ENCODE results near the gene BCAS3.
"Not testable (repeated sequence)": the region's sequence is repeated elsewhere in the genome, so short reads cannot be mapped to it uniquely, and the experiment has no call there.

Gene BCAS3

DNA sequence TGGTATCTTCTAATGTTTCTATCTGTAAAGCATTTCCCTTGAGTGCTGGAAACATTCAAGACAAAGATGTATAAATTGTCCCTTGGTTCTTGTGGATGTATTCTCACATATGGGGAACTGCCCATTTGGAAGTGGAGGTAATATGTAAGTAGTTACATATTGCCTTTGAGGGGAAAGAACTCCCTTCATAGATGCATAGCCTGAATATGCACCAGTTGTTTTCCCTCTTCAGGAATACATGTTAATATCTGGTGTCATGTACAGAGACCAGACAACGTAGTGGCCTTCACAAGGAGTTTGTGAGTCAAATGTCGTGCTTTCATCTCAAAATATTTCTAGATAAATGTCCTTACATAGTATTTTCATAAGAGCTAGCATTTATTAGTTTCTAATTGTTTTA, 213.5 kb downstream of the BCAS3 start:
- no peak for DNase-seq

DNA sequence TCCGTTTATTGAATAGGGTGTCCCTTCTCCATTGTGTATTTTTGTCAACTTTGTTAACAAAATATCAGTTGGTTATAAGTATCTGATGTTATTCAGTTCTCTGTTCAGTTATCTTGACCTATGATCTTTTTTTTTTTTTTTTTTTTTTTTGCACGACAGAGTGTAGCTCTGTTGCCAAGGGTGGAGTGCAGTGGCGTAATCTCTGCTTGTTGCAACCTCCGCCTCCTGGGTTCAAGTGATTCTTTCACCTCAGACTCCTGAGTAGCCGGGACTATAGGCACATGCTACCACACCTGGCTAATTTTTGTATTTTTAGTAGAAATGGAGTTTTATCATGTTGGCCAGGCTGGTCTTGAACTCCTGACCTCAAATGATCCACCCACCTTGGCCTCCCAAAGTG, 215.8 kb downstream of the BCAS3 start:
- DNase-seq, result no peak

DNA sequence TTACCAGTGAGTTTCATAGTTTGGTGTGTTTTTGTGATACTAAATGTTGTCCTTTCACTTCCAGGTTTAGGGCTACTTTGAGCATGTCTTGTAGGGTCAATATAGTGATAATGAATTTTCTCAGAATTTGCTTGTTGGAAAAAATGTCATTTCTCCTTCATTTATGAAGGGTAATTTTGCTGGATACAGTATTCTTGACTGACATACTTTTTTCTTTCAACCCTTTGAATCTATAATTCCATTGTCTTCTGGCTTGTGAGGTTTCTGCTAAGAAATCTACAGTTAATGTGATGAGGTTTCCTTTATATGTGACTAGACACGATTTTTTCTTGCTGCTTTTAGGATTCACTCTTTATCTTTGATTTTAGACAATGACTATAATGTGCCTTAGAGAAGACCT, 219.3 kb downstream of the BCAS3 start:
- no peak for DNase-seq

DNA sequence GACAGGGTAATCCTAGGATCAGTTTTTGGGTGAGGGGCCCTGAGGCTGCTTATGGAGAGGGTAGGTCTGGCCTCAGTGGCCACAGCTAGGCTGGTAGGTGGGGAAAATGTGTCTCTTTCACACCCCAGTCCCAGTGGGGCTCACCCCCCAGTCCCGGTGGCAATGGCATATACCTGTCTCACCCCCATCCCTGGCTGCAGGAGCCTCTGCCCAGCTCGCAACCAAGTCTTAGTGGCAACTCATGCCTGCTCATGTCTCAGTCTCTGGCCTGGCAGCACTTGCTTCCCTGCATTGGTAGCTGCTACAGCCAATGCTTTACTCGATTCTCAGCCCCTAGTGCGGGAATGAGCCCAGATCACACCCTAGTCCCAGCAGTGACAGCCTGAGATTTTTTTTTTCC, 221.5 kb downstream of the BCAS3 start:
- DNase-seq, result no peak

DNA sequence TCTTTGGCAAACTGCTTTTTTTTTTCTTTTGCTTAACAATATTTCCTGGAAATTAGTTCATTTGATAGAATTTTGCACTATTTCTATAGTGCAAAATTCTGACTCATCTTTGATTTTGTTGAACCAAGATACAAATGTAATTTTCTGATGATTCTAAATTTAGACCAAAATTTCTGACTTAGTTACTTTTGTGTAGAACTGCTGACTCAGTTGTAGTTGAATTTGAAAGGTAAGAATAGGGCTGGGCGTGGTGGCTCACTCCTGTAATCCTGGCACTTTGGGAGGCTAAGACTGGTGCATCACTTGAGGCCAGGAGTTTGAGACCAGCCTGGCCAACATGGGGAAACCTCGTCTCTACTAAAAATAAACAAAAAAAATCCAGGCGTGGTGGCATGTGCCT, 223.0 kb downstream of the BCAS3 start:
- no peak for DNase-seq

DNA sequence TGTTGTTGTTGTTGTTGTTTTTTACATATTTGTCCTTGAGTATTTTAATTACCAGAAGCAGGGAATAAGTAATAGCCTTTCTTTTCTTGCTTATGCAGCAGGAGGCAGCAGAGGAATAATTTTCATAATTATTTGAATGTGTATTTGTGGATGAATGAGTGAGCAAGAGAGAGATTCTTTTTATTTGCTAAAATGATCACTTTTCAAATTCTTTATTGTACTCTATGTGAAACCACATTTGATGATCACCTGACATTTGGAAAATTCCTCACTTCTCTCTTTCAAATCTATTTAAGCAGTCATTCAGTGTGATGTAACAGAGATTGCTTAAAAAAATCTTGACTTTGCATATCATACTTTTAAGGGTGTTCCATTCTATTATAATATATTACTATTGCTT, 223.6 kb downstream of the BCAS3 start:
- no peak for DNase-seq

DNA sequence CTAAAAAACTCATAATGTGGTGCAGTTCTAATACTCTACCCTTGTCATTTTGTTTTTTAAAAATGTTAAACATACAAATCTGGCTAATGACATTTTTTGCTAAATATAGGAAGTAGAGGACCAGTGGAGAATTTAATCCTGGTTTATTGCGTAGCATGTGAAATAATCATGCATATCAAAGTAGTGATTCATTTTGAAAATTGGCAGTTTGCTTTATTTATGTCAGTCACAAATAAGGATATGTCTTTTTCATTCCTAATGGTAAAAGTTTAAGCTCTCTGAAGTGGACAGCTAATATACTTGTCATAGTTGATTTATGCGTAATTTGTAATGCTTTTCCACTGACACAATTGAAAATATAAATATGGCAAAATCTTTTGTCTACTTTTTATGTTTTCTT, 224.2 kb downstream of the BCAS3 start:
- no peak for DNase-seq

DNA sequence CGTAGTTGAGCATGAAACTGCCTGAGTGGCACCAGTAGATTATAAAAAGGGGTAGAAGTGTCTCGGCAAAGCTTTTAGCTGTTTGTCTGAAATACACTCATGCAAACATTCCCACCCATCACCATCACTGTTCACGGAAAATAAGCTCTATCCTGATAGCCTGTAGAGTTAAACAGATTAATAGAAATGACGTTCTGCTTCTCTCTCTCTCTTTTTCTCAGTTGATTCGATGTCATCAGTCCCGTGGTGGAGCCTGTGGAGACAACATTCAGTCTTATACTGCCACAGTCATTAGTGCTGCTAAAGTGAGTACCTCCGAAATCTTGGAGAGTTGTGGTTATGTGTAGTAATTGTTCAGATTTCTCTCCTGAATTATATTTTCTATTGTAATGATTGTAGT, 224.7 kb downstream of the BCAS3 start:
- no peak for DNase-seq

DNA sequence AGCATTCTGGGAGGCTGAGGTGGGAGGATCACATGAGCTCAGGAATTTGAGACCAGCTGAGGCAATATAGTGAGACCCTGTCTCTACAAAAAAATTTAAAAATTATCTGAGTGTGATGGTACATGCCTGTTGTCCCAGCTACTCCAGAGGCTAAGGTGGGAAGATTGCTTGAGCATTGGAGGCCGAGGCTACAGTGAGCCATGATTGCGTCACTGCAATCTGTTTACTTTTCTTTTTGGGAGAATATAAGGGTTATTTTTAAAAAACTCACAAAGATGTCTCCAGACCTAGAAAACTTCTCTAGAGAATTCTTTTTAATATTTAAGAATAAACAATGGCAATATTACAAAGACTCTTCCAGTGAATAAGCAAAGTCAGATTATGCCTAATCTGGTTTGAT, 226.9 kb downstream of the BCAS3 start:
- DNase-seq, result no peak

DNA sequence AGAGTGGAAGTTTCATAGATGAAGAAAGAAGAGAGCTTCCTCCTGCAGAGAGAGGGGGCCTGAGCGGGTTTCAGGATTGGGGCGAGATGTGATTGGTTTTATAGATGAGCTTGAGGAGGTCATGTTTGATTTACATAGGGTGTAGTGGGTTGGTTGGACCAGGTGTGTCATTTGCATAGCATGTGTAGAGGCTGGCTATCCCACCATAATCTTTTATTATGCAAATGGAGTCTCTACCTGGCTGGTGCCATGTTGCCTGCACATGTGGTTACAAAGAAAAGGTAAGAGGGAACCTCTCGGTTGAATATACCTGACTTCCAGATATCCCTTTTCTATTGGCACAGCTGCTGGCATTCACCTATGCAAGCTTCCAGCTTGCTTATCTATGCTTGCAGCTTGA, 228.1 kb downstream of the BCAS3 start:
- no peak for DNase-seq

DNA sequence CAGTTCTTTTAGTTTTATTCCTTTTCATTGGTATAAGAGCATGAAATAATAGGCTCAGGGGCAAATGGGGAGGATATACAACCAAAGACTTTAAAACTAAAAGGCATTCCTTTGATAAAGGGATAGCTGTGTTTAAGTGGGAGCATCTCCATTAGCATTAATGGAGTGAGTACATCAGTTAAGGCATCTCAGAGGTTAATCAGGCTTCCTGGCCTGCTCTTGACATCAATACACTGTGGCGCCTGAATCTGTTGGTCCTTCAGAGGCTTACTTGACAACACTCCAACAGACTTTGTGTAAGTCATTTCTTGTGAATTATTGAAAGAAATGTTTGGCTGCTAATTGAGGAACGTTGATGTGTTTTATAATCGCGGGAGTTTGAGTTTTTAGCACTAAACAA, 230.7 kb downstream of the BCAS3 start:
- DNase-seq, result no peak

DNA sequence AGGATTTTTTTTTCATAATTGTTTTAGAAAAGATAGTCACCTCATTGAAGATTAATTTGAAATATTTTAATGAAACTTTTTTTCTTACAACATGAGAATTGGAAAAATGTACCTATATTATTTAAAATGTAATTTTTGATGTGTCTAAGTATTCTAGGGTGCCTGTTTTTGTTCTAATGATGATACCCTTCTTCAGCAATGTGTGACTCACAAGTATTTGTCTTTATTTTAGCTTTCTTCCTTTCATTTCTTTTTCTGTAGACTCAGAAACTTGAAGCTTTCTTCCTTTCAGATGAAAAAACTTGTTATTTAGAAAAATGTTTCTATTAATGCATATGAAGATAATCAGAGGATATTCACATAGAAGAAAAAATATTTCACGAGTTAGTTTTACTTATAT, 231.8 kb downstream of the BCAS3 start:
- no peak for DNase-seq

DNA sequence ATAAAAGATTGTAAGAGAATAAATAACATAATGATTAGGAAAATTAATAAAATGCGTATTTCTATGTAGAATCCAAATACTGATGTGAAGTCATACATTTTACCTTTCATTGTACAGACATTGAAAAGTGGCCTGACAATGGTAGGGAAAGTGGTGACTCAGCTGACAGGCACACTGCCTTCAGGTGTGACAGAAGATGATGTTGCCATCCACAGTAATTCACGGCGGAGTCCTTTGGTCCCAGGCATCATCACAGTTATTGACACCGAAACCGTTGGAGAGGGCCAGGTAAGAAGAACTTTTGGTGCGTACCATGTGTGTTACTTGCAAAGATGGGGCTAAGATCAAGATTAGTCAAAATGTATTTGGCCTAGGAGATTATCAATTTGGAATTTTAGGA, 232.8 kb downstream of the BCAS3 start:
- DNase-seq, result no peak

DNA sequence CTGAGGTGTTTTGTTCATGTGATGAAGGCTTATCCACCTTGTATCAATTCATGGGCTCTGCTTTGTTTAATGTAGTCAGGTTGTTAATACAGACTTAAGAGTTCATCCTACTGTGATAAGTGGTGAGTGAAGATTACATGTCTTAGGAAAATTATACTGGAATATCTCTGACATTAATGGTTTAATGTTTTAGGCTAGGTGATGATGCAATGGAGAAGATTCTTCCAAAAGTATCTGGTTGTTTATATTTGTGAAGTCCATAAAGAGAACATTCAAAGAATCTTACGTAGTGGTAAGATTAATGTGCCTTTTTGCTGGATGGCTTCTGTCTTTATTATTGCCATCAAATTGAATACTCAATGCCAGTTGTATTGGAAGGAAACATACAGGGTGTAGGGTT, 236.4 kb downstream of the BCAS3 start:
- no peak for DNase-seq

DNA sequence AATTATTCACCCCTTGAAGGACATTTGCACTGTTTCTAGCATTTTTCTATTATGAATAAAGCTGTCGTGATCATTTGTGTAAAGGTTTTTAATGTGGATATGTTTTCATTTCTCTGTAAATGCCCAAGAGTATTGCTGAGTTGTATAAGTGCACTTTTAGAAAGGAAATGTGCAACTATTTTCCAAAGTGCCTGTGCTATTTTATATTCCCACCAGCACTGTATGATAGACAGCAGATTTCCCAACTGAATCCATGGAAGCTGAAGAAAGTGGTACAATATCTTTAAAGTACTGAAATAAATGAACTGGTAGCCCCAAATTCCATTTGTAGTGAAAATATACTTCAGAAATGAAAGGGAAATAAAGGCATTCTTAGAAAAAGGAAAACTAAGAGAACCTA, 238.4 kb downstream of the BCAS3 start:
- no peak for DNase-seq

DNA sequence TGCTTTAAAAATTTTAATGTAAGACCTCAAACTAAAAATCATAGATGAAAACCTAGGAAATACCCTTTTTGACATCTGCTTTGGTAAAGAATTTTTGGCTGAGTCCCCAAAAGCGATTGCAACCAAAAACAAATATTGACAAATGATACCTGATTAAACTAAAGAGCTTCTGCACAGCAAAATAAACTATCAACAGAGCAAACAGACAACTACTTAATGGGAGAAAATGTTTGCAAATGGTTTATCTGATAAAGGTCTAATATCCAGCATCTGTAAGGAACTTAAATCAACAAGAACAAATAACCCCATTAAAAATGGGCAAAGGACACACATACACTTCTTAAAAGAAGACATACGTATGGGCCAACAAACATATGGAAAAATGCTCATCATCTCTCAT, 242.5 kb downstream of the BCAS3 start:
- no peak for DNase-seq

DNA sequence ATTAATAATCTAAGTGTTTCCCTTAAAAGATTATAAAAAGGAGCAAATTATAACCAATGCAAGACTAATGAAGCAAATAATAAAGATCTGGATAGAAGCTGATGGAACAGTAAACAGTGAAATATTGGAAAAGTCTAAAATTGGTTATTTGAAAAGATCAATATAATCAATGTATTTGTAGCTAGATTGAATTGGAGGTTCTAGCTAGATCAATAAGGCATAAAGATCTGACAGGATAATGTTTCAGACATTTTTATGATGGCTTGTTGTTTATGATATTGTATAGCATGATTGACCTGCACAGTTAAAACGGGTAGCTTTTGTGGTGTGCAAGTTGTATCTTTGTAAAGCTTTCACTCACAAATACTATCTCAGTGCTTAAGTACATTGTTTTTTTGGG, 245.3 kb downstream of the BCAS3 start:
- DNase-seq, result no peak

DNA sequence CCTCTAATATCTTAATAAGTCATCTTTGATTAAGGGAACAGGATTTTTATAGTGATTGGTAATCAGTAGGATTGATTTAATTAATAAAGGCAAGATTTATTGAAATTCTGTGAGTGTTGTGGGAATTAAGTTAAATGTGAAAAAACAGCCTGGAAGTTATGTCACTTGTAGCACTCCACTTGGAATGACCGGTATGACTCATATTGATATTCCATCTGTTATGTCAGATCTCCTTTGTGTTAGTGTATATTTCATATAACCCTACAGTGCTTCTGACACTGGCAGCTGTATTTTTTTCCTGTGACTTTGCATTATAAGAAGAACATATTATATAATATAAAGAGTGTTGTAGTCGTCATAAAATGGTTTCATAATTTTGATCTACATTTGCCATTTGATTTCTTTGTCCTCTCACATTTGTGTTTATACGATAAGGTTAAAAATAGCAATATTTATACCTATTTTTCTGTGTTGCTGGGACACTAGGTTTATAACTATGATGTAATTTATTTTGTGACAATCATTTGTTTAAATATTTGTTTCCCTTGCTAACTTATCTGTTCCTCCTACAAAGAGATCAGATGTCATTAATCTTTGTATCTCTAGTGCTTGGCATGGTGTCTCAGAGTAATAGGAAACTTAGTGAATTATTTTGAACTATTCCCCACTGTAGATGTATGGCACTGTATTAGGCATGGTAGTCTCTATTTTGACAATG, 249.0 kb downstream of the BCAS3 start:
- no peak for DNase-seq

DNA sequence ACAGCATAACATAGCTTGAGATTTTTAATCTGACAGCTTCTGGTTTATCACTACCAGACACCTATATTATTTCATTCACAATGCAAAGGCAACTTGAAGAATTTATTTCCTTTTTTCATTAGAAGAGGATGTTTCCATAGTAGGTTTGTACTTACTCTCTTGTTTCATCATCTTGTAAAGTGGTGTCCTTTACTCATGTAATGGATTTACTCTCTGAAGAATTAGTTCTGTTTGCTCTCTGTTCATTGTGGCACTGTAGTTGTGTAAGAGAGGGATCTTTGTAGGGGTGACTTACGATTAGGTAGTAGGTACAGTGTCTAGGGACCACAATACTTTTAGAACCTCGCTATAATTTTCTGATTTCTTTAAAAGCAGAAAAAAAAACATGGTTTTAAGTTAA, 256.1 kb downstream of the BCAS3 start:
- no peak for DNase-seq

DNA sequence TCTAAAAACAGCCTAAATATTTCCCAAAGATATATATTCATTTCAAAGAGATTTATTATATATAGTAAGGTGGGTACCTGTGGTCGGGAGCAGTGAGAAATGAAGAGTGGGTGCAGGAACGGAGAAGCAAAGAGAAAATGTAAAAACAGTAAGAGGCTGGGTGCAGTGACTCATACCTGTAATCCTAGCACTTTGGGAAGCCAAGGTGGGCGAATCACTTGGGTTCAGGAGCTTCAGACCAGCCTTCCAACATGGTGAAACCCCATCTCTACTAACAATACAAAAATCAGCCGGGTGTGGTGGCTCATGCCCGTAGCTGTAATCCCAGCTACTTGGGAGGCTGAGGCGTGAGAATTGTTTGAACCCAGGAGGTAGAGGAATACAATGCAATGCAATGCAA, 257.1 kb downstream of the BCAS3 start:
- no peak for DNase-seq

DNA sequence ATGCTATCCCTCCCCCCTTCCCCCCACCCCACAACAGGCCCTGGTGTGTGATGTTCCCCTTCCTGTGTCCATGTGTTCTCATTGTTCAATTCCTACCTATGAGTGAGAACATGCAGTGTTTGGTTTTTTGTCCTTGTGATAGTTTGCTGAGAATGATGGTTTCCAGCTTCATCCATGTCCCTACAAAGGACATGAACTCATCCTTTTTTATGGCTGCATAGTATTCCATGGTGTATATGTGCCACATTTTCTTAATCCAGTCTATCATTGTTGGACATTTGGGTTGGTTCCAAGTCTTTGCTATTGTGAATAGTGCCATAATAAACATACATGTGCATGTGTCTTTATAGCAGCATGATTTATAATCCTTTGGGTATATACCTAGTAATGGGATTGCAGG, 258.3 kb downstream of the BCAS3 start:
- DNase-seq, result not testable (repeated sequence)

DNA sequence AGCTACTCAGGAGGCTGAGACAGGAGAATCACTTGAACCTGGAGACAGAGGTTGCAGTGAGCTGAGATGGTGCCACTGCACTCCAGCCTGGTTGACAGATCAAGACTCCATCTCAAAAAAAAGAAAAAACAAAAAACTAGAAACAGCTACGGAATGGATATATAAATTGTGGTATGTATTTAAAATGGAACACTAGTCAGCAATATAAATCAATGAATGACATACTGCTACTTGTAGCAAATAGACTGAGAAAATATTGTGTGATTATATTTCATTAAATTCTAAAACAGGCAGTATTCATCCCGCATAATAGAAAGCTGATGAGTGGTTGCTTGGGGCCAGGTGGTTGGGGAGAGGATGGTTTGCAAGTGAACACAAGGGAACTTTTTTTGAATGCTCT, 261.7 kb downstream of the BCAS3 start:
- DNase-seq, result no peak

DNA sequence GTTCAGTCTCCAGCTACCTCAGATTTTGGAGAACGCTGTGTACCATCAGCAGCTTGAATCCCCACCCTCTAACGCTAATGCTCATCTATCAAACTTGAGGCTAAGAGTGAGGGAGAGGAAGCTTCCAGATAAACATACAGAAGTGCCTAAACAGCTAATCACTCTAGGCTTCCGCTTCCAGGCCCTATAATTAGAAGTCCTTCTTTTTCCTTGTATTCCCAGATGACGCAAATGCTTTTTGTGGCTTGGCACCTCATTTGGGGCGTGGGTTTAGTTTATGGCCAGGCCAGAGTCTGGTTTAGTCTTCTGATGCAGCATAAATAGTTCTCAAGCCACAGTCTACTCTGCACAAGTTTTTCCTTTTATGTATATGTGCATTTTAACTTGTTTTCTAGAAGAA, 263.4 kb downstream of the BCAS3 start:
- DNase-seq, result no peak

DNA sequence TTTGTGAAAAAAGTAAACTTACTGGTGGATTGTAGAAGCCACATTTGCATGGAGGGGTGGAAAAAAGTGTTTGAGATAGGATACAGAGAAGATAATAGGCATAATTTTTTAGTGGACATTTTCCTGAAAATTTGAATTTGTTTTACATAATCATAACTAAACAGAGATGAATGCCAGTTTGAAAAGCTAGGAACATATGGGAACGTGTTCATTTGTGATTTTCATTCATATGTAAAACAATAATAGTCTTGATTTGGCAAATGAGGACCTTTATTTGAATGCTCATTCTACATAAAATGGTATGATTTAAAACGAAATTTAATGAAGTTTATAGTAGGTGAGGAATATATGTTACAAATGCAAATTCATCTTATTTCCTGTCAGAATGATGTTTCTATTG, 263.9 kb downstream of the BCAS3 start:
- DNase-seq, result no peak

DNA sequence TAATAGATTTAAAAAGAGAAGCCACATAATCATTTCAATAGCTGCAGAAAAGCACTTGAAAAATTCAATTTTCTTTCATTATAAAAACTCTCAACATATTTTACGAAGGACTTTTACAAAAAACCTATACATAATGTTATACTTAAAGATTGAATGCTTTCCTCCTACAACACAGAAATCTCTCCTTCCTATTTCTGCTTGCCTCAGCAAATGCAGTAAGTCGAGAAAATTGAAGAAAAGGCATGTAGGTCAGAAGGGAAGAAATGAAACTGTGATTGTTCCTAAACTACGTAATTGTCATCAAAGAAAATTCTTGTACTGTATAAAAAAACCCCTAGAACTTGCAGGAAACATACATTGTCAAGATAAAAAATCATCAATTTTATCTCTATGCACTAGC, 267.1 kb downstream of the BCAS3 start:
- no peak for DNase-seq

DNA sequence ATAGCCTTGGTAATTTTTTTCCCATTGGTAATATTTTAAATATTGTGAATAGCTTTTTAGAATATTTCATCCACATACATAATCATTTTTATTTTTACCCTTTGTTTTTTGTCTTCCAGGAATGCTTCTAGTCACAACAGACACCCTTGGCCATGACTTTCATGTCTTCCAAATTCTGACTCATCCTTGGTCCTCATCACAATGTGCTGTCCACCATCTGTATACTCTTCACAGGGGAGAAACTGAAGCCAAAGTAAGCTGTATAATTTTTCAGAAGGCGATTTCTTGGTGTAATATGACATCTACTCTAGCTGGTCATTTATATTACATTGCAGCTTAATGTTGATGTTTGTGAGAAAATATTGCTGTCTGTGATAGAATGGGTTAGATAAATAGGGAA, 269.4 kb downstream of the BCAS3 start:
- DNase-seq, result no peak

All from CD4-positive, alpha-beta T cell treated with Interleukin-4 for 4 hours (primary cell).